ENCODE measurements around the gene LTBP1.

LTBP1 gene

GRCh38 chr2:33195891-33196290 lies 249.1 kb downstream of the LTBP1 start:
- DNase-seq (ENCODE audit: low read depth, low spot score), result no peak

GRCh38 chr2:33196700-33197099 lies 249.9 kb downstream of the LTBP1 start:
- no peak for DNase-seq (ENCODE audit: low read depth, low spot score)

- no peak for DNase-seq (ENCODE audit: low read depth, low spot score)
Measured at GRCh38 chr2:33197198-33197938, 250.6 kb downstream of the LTBP1 start.

- no peak for DNase-seq (ENCODE audit: low read depth, low spot score)
Measured at GRCh38 chr2:33202641-33203522, 256.1 kb downstream of the LTBP1 start.

- DNase-seq (ENCODE audit: low read depth, low spot score), result no peak
Measured at GRCh38 chr2:33204945-33205344, 258.2 kb downstream of the LTBP1 start.

- no peak for DNase-seq (ENCODE audit: low read depth, low spot score)
Measured at GRCh38 chr2:33205693-33206434, 259.1 kb downstream of the LTBP1 start.

GRCh38 chr2:33207151-33207740 lies 260.5 kb downstream of the LTBP1 start:
- no peak for DNase-seq (ENCODE audit: low read depth, low spot score)

- no peak for DNase-seq (ENCODE audit: low read depth, low spot score)
Measured at GRCh38 chr2:33208400-33208799, 261.6 kb downstream of the LTBP1 start.

- no peak for DNase-seq (ENCODE audit: low read depth, low spot score)
Measured at GRCh38 chr2:33209976-33210375, 263.2 kb downstream of the LTBP1 start.

- DNase-seq (ENCODE audit: low read depth, low spot score), result peak; percentile 74
Measured at GRCh38 chr2:33210626-33211025, 263.9 kb downstream of the LTBP1 start.

- DNase-seq (ENCODE audit: low read depth, low spot score), result peak; percentile 76
Measured at GRCh38 chr2:33212151-33212550, 265.4 kb downstream of the LTBP1 start.

- DNase-seq (ENCODE audit: low read depth, low spot score), result no peak
Measured at GRCh38 chr2:33213244-33213643, 266.5 kb downstream of the LTBP1 start.

- no peak for DNase-seq (ENCODE audit: low read depth, low spot score)
Measured at GRCh38 chr2:33213648-33214047, 266.9 kb downstream of the LTBP1 start.

GRCh38 chr2:33214436-33214835 lies 267.7 kb downstream of the LTBP1 start:
- peak; percentile 83 for DNase-seq (ENCODE audit: low read depth, low spot score)

GRCh38 chr2:33214857-33215256 lies 268.1 kb downstream of the LTBP1 start:
- no peak for DNase-seq (ENCODE audit: low read depth, low spot score)

- peak; percentile 64 for DNase-seq (ENCODE audit: low read depth, low spot score)
Measured at GRCh38 chr2:33215299-33215698, 268.5 kb downstream of the LTBP1 start.

- no peak for DNase-seq (ENCODE audit: low read depth, low spot score)
Measured at GRCh38 chr2:33215983-33216382, 269.2 kb downstream of the LTBP1 start.

- DNase-seq (ENCODE audit: low read depth, low spot score), result no peak
Measured at GRCh38 chr2:33216508-33217182, 269.9 kb downstream of the LTBP1 start.

GRCh38 chr2:33217406-33217805 lies 270.7 kb downstream of the LTBP1 start:
- DNase-seq (ENCODE audit: low read depth, low spot score), result no peak

- DNase-seq (ENCODE audit: low read depth, low spot score), result no peak
Measured at GRCh38 chr2:33219114-33219513, 272.4 kb downstream of the LTBP1 start.

GRCh38 chr2:33219850-33220275 lies 273.1 kb downstream of the LTBP1 start:
- DNase-seq (ENCODE audit: low read depth, low spot score), result no peak
